Esophagus muscularis mucosa (tissue), 3 donors: Measurements from ENCODE around the gene LFNG.

Source experiments
- POLR2AphosphoS5 ChIP-seq, 2 donors: sonication (generic); formaldehyde crosslinking; IDR thresholded peaks; one replicate each; pipeline ENCODE4 v1.6.1; 2017; ENCODE audit warnings: antibody characterized with exemption in 2 of 2
- TF ChIP-seq, protein P1 (sequence below), 3 experiments: fragments of 200-600 bp in 2 of 3; fragments of 450-650 bp in 1 of 3; sonication (generic) in 2 of 3; IDR thresholded peaks; one replicate each; pipeline ENCODE4 v1.5.1; 2017 to 2019; ENCODE audit warnings: antibody characterized with exemption in 3 of 3, mild to moderate bottlenecking in 2 of 3, moderate library complexity in 1 of 3

GRCh38 chr7:2482725-2483451 is 36.7 kb upstream of the LFNG start:
- TF ChIP-seq, protein P1, sequence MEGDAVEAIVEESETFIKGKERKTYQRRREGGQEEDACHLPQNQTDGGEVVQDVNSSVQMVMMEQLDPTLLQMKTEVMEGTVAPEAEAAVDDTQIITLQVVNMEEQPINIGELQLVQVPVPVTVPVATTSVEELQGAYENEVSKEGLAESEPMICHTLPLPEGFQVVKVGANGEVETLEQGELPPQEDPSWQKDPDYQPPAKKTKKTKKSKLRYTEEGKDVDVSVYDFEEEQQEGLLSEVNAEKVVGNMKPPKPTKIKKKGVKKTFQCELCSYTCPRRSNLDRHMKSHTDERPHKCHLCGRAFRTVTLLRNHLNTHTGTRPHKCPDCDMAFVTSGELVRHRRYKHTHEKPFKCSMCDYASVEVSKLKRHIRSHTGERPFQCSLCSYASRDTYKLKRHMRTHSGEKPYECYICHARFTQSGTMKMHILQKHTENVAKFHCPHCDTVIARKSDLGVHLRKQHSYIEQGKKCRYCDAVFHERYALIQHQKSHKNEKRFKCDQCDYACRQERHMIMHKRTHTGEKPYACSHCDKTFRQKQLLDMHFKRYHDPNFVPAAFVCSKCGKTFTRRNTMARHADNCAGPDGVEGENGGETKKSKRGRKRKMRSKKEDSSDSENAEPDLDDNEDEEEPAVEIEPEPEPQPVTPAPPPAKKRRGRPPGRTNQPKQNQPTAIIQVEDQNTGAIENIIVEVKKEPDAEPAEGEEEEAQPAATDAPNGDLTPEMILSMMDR (IDR thresholded peaks at IDR 0.05): no peak
- no peak for TF ChIP-seq POLR2AphosphoS5 (IDR thresholded peaks at IDR 0.05)
